ENCODE data around the gene OSBP2.

Gene OSBP2

GRCh38 chr22:30742291-30743256, 47.9 kb downstream of the OSBP2 start:
- DNase-seq (ENCODE audit: low read depth) = peak; percentile 47
- H3K4me3 ChIP-seq (ENCODE audit: low read depth, low read length) = no peak overlapping the region

GRCh38 chr22:30743257-30744020, 48.8 kb downstream of the OSBP2 start:
- DNase-seq (ENCODE audit: low read depth) = no peak
- no peak for TF ChIP-seq CTCF (conservative IDR thresholded peaks at IDR 0.05; ENCODE audit: low read depth, low read length)
- H3K4me3 ChIP-seq (ENCODE audit: low read depth, low read length) = no peak overlapping the region

More at GRCh38 chr22:30742291-30743256, 47.9 kb downstream of the OSBP2 start:
- TF ChIP-seq CTCF (conservative IDR thresholded peaks at IDR 0.05; ENCODE audit: low read depth, low read length) = no peak

- no peak overlapping the region for H3K4me3 ChIP-seq (ENCODE audit: low read depth, low read length)
- no peak for DNase-seq (ENCODE audit: low read depth)
- TF ChIP-seq CTCF (conservative IDR thresholded peaks at IDR 0.05; ENCODE audit: low read depth, low read length) = no peak
Measured at GRCh38 chr22:30744224-30744623, 49.5 kb downstream of the OSBP2 start.

- no peak for TF ChIP-seq CTCF (conservative IDR thresholded peaks at IDR 0.05; ENCODE audit: low read depth, low read length)
- no peak for DNase-seq (ENCODE audit: low read depth)
Measured at GRCh38 chr22:30747493-30747892, 52.8 kb downstream of the OSBP2 start.

GRCh38 chr22:30749272-30749671, 54.6 kb downstream of the OSBP2 start:
- TF ChIP-seq CTCF (conservative IDR thresholded peaks at IDR 0.05; ENCODE audit: low read depth, low read length) = no peak
- no peak overlapping the region for H3K4me3 ChIP-seq (ENCODE audit: low read depth, low read length)
- no peak for DNase-seq (ENCODE audit: low read depth)

More at GRCh38 chr22:30747493-30747892, 52.8 kb downstream of the OSBP2 start:
- no peak overlapping the region for H3K4me3 ChIP-seq (ENCODE audit: low read depth, low read length)

- DNase-seq (ENCODE audit: low read depth) = no peak
- TF ChIP-seq CTCF (conservative IDR thresholded peaks at IDR 0.05; ENCODE audit: low read depth, low read length) = no peak
- no peak overlapping the region for H3K4me3 ChIP-seq (ENCODE audit: low read depth, low read length)
Measured at GRCh38 chr22:30749849-30750248, 55.2 kb downstream of the OSBP2 start.
